Adipose tissue (tissue), 3 donors: Measurements from ENCODE around the gene MPV17L2. TPM values are rescaled to one million over a fixed set of nuclear protein-coding genes. Genes with fewer than 3 reads are reported as not detected.

ENCODE experiments used
- H3K27ac ChIP-seq: one replicate; pipeline ENCODE4 v1.5.1; 2013; ENCODE audit warnings: low read depth, low read length
- WGBS, 3 donors: extraction: QIAGEN DNeasy Blood & Tissue Kit; methylation state at CpG; one replicate each; pipeline ENCODE4 v1.1.7; 2013; 5-methylcytosine and 5-hydroxymethylcytosine counted together
- polyA plus RNA-seq, 3 donors: library from polyadenylated mRNA; stranded (reverse); fragments of 200-250 nt; gene quantifications; one replicate each; pipeline ENCODE4 v1.2.3, GENCODE V29; 2013
- donor health status: healthy with polysubstance abuse.
- donor health status: Bipolar disorder and iron deficiency.
- donor health status: healthy.

The MPV17L2 gene
- polyA plus RNA-seq = 10 to 100 TPM in 2 of 3 donors, 1 to 10 TPM in 1; 8.0 to 14.6 (median 10.6) TPM

- WGBS, 3 donors = 0% methylated on average over 69 to 74 of the region's 74 CpGs
- H3K27ac ChIP-seq = peak within 1 kb of the TSS; percentile 78
Observed at GRCh38 chr19:18192673-18193387, at the start of gene MPV17L2. Gene MPV17L2, plus strand, starts transcription at chr19:18193218. Its CDS starts 64 bp downstream, at chr19:18193282.

DNA sequence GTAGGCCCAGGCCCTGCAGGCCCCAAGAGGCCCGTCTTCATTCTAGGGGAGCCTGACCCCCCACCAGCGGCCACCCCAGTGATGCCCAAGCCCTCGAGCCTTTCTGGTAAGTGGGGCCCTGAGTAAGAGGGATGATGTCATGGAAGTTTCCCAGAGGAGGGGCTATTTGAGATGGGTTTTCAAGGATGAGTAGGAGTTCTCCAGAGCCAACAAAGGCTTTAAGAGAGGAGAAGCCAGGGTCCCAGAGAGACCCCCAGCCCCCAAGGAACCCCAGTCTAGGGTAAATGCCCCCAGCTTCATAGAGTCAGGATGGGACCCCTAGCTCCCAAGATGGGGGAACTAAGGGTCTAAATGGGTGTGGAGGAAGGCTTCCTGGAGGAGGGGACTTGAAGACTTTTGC, 49.1 kb upstream of the MPV17L2 start:
- H3K27ac ChIP-seq = no peak overlapping the region
- 96 to 98% (median 97%) methylated on average over 3 of the region's 3 CpGs for WGBS, 3 donors

DNA sequence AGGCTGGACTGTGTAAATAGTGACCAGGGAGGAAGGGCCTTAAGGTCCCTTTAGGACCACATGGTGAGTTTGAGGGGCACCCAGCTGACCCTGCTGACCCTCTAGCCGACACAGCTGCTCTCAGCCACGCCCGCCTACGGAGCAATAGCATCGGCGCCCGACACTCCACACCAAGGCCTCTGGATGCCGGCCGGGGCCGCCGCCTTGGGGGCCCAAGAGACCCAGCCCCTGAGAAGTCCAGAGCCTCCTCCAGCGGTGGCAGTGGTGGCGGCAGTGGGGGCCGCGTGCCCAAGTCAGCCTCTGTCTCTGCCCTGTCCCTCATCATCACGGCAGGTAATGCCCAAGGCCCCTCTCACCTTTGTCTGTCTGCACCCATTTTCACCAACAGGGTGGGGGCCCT, 48.7 kb upstream of the MPV17L2 start:
- no peak overlapping the region for H3K27ac ChIP-seq
- 91 to 94% (median 92%) methylated on average over 16 of the region's 16 CpGs for WGBS, 3 donors

DNA sequence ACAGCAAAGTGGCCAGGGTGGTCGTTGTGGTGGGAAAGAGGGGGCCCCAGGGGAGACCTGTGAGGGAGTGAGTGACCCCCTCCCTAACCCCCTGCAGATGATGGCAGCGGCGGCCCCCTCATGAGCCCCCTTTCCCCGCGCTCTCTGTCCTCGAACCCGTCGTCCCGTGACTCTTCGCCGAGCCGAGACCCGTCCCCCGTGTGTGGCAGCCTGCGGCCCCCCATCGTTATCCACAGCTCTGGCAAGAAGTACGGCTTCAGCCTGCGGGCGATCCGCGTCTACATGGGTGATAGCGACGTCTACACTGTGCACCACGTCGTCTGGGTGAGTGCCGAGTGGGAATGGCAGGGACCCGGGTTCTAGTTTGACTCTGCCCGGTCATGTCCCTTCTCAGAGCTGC, 48.1 kb upstream of the MPV17L2 start:
- 96 to 97% (median 96%) methylated on average over 20 to 28 of the region's 28 CpGs for WGBS, 3 donors
- H3K27ac ChIP-seq = no peak overlapping the region

GRCh38 chr19:18145391-18145999, 47.5 kb upstream of the MPV17L2 start:
- 94 to 97% (median 97%) methylated on average over 15 to 19 of the region's 19 CpGs for WGBS, 3 donors
- no peak overlapping the region for H3K27ac ChIP-seq

DNA sequence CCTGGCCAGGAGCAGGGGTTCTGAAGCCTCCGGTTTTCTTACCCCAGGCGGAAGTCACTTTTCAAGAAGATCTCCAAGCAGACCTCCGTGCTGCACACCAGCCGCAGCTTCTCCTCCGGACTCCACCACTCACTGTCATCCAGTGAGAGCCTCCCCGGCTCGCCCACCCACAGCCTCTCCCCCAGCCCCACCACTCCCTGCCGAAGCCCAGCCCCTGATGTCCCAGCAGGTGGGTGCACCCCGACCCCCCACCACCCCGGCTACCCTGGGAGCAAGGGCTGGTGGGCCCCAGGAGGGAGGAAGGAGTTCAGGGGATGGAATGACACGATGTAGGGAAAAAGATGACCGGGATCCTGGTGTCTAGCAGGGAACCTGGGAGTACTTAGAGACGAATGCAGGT, 45.6 kb upstream of the MPV17L2 start:
- 92 to 94% (median 94%) methylated on average over 13 of the region's 13 CpGs for WGBS, 3 donors
- no peak overlapping the region for H3K27ac ChIP-seq

DNA sequence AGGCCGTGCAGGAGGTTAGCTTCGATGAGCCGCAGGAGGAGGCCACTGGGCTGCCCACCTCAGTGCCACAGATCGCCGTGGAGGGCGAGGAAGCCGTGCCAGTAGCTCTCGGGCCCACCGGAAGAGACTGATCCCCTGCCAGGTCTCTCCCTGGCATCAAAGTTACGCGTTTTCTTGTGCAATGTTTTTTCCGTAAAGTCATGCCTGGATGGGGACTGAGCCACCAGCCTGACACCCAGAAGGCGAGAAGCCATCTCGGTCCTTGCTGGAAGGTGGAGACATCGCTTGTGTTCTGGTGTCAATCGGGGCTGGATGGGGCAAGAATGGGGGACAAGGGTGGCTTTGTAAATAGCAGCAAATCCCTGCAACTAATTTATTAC, 43.4 kb upstream of the MPV17L2 start:
- H3K27ac ChIP-seq = no peak overlapping the region
- WGBS, 3 donors = 83 to 86% (median 85%) methylated on average over 16 of the region's 16 CpGs

GRCh38 chr19:18150776-18151624, 42.0 kb upstream of the MPV17L2 start:
- no peak overlapping the region for H3K27ac ChIP-seq
- 62 to 92% (median 91%) methylated on average over 18 of the region's 18 CpGs for WGBS, 3 donors

DNA sequence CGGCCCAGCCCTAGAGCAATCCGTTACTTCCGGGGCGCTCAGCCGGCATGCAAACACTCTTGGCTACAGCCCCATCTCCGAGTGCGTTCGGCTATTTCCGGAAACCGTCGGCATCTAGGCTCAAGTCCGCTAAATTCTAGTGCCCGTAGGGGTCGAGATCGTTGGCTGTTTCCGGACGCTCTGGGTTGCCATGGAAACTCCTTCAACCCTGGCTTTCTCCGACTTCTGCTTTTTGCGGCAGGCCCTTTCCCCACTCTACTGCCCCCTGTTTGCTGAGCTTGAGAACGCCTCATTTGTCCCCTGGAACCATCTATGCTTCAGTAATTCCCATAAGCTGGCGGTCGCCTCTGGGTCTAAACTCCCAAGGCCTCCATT, 40.6 kb upstream of the MPV17L2 start:
- peak overlapping the region; percentile 88 for H3K27ac ChIP-seq
- WGBS, 3 donors = 0% methylated on average over 22 of the region's 22 CpGs

DNA sequence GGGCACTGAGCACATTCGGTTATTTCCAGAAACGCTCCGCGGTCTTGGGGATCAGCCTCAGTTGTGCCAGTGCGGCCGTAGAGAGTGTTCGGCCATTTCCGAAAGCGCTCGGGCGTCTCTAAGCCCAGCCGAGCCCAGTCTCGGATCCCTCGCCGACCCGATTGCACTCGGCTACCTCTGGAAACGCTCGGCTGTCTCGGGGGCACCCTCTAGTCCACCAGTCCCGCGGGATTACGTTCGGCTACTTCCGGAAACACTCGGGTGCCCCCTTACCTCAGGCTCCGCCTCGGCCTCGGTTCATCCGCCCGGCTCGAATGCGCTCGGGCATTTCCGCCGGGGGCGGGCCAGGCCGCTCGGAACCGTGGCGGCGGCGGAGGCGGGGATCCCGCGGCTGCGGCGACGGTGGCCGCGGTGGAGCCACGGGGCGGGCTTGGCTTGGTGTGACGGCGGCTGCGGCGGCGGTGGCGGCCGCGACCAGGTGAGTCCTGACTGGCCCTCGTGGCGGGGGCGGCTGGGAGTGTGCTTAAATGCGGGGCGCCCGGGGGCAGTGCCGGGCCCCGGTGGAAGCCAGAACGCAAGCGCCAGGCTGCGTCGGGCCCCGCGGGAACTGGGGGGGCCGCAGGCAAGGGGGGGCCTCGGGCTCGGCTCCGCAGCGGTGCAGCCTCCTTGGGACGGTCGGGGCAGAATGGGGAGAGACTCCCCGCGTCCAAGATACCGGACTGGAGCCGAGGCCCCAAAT, 40.0 kb upstream of the MPV17L2 start, which contains the start of gene PIK3R2:
Gene PIK3R2, plus strand, starts transcription at position 347 of the 739 bp plus-strand sequence. CDS start 2,717 bp downstream, outside the sequence.
- WGBS, 3 donors = 0 to 1% (median 0%) methylated on average over 54 to 86 of the region's 86 CpGs
- H3K27ac ChIP-seq = peak within 1 kb of the TSS; percentile 88

DNA sequence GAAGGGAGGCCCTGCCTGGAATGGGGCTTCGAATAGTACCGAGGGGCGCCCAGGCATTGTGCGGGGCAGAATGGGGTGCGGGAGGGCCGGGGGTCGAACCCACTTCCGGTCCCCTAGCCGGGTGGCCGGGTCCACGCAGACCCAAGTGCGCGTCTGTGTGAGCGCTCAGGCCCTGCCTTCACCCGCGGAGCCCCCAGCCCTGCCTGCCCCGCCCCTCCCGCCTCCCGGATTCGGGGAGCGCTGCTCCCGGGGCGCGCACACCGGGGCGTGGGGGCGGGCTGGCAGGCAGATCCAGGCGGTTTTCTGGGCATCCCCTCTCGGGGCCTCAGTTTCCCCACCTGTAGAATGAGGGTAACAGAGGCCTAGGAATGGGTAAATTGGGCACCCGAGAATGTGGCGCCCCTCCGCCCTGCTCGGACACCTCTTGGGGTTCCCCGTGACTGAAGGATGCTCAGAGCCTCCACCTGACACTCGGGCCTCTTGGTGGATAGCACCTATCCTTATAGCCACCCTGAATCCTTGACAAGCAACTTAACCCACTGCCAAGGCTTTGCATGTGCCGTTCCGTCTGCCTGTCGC, 39.4 kb upstream of the MPV17L2 start:
- 1 to 3% (median 2%) methylated on average over 36 to 38 of the region's 38 CpGs for WGBS, 3 donors
- no peak overlapping the region for H3K27ac ChIP-seq

- 86 to 94% (median 94%) methylated on average over 40 to 43 of the region's 43 CpGs for WGBS, 3 donors
- no peak overlapping the region for H3K27ac ChIP-seq
Observed at GRCh38 chr19:18155095-18156087, 37.6 kb upstream of the MPV17L2 start.

DNA sequence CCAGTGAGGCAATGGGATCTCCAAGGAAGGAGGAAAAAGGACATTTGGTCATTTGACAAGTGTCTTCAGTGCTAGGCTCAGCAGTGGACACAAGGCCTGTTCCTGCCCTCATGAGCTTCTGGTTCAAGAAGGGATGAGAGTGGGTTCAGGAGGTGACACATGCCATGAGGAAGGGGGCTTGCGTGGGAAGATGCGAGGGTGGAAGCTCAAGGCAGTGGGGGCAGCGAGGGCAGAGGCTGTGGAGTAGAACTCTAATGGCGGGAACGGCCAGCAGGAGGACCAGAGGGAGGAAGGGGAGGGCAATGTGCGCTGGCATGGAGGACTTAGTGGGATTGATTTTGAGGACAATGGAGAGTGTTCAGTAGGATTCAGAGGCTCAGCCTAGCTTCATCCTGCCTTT, 36.8 kb upstream of the MPV17L2 start:
- 85 to 96% (median 92%) methylated on average over 6 of the region's 6 CpGs for WGBS, 3 donors
- no peak overlapping the region for H3K27ac ChIP-seq

- 27 to 42% (median 36%) methylated on average over 20 to 22 of the region's 22 CpGs for WGBS, 3 donors
- no peak overlapping the region for H3K27ac ChIP-seq
Observed at GRCh38 chr19:18156841-18157464, 36.1 kb upstream of the MPV17L2 start.

DNA sequence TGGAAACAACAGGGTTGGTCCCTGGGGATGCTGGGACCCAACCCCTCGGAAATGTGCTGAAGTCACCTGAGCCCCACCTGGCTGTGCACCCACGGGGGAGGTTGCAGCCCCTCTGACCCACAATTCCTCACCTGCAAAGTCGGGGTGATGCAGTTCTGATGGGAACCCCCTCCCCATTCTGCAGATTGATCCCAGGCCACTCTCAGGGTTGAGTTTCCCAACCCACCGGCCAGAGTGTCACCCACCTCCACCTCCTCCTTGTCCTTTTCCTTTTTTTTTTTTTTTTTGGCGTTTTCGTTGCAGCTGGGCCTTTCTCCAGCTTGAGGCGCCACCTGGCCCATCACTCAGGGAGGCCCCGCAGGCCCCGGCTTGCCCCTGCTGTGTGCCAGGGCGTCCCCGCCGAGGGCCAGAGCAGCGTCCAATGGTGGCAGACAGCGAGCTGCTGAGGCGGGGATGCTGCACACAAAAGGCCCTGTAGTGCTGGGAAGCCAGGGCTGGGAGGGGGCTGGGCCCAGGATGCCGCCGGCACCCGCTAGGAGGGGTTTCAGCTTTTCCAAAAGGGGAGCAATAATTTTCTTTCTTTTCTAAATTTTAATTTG, 35.5 kb upstream of the MPV17L2 start:
- 16 to 53% (median 52%) methylated on average over 18 of the region's 18 CpGs for WGBS, 3 donors
- no peak overlapping the region for H3K27ac ChIP-seq

DNA sequence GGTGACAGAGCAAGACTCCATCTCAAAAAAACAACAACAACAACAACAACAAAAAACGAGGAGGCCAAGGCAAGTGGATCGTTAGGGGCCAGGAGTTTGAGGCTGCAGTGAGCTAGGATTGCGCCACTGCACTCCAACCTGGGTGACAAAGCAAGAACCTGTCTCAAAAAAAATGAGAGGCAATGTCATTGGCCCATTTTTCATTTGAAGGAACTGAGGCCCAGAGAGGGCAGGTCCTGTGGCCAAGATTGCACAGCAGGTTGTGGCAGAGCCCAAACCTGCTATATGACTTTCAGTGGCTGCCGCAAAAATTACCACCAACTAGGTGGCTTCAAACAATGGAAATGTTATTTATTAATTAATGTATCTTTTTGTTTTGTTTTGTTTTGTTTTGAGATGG, 34.6 kb upstream of the MPV17L2 start:
- no peak overlapping the region for H3K27ac ChIP-seq
- WGBS, 3 donors = 84 to 90% (median 86%) methylated on average over 4 of the region's 4 CpGs
